Neural progenitor cell (in vitro differentiated cells): ENCODE data around the gene RPL10. TPM values are rescaled to one million over a fixed set of nuclear protein-coding genes. Genes with fewer than 3 reads are reported as not detected.

Experiments used
- DNase-seq: peaks from one replicate; pipeline ENCODE4 v3.0.0-alpha.2; 2016; ENCODE audit warnings: low spot score
- H2AFZ ChIP-seq: fragments of 200-600 bp; sonication (generic); replicated peaks from 2 replicates; pipeline ENCODE4 v1.6.1; 2016; ENCODE audit warnings: antibody characterized with exemption
- H3F3A ChIP-seq: fragments of 200-600 bp; sonication (generic); 2 replicates; pipeline ENCODE4 v1.6.1; 2016; ENCODE audit warnings: antibody characterized with exemption, low read depth
- H3K27ac ChIP-seq: fragments of 200-600 bp; sonication (generic); 2 replicates; pipeline ENCODE4 v1.5.1; 2016; ENCODE audit warnings: mild to moderate bottlenecking
- H3K27me3 ChIP-seq: fragments of 200-600 bp; sonication (generic); 2 replicates; pipeline ENCODE4 v1.6.1; 2016; ENCODE audit warnings: mild to moderate bottlenecking, moderate library complexity
- H3K36me3 ChIP-seq: fragments of 200-600 bp; sonication (generic); 2 replicates; pipeline ENCODE4 v1.5.1; 2016
- H3K4me1 ChIP-seq: fragments of 200-600 bp; sonication (generic); 2 replicates; pipeline ENCODE4 v1.6.1; 2016; ENCODE audit warnings: mixed run types
- H3K4me2 ChIP-seq: fragments of 200-600 bp; sonication (generic); 2 replicates; pipeline ENCODE4 v1.6.1; 2016
- H3K4me3 ChIP-seq: fragments of 200-600 bp; sonication (generic); 2 replicates; pipeline ENCODE4 v1.5.1; 2016
- H3K79me2 ChIP-seq: fragments of 200-600 bp; sonication (generic); 2 replicates; pipeline ENCODE4 v1.6.1; 2016; ENCODE audit warnings: low read depth
- H3K9ac ChIP-seq: fragments of 200-600 bp; sonication (generic); 2 replicates; pipeline ENCODE4 v1.6.1; 2016
- H3K9me3 ChIP-seq: fragments of 200-600 bp; sonication (generic); 2 replicates; pipeline ENCODE4 v1.5.1; 2016; ENCODE audit warnings: low read depth
- H4K20me1 ChIP-seq: fragments of 200-600 bp; sonication (generic); 2 replicates; pipeline ENCODE4 v1.6.1; 2016; ENCODE audit warnings: low read depth
- H3K27ac Mint-ChIP-seq: 3 replicates; pipeline ENCODE4 v1.8.0; 2021; ENCODE audit warnings: mixed read lengths
- H3K27me3 Mint-ChIP-seq: 2 replicates; pipeline ENCODE4 v1.8.0; 2022; ENCODE audit warnings: low read depth, mild to moderate bottlenecking, inconsistent platforms, moderate library complexity, mixed read lengths; ENCODE audit not compliant: insufficient read depth
- H3K36me3 Mint-ChIP-seq: 3 replicates; pipeline ENCODE4 v1.8.0; 2021; ENCODE audit warnings: mixed read lengths
- H3K4me1 Mint-ChIP-seq: 3 replicates; pipeline ENCODE4 v1.8.0; 2021; ENCODE audit warnings: mixed read lengths
- H3K4me3 Mint-ChIP-seq: 3 replicates; pipeline ENCODE4 v1.8.0; 2021; ENCODE audit warnings: mild to moderate bottlenecking, moderate library complexity, mixed read lengths
- H3K9me3 Mint-ChIP-seq: 3 replicates; pipeline ENCODE4 v1.8.0; 2020; ENCODE audit warnings: mixed read lengths
- EZH2 ChIP-seq: fragments of 200-600 bp; sonication (generic); IDR thresholded peaks from 2 replicates; pipeline ENCODE4 v1.6.1; 2017; ENCODE audit warnings: antibody characterized with exemption, mild to moderate bottlenecking, moderate library complexity
- EZH2phosphoT487 ChIP-seq: fragments of 200-600 bp; sonication (generic); IDR thresholded peaks from 2 replicates; pipeline ENCODE4 v1.6.1; 2017; ENCODE audit warnings: antibody characterized with exemption
- total RNA-seq: library from RNA; depleted of rRNA; stranded (reverse); fragments of >200 nt; gene quantifications from 2 replicates; pipeline ENCODE4 v1.2.3, GENCODE V29; 2015; ENCODE audit warnings: low replicate concordance
- TF ChIP-seq, protein P1 (sequence below): fragments of 200-600 bp; sonication (generic); IDR thresholded peaks from 2 replicates; pipeline ENCODE4 v1.5.1; 2017; ENCODE audit warnings: antibody characterized with exemption, mild to moderate bottlenecking

Gene RPL10
- total RNA-seq, 1 donor from 2014 or later = 4,507 TPM

DNA sequence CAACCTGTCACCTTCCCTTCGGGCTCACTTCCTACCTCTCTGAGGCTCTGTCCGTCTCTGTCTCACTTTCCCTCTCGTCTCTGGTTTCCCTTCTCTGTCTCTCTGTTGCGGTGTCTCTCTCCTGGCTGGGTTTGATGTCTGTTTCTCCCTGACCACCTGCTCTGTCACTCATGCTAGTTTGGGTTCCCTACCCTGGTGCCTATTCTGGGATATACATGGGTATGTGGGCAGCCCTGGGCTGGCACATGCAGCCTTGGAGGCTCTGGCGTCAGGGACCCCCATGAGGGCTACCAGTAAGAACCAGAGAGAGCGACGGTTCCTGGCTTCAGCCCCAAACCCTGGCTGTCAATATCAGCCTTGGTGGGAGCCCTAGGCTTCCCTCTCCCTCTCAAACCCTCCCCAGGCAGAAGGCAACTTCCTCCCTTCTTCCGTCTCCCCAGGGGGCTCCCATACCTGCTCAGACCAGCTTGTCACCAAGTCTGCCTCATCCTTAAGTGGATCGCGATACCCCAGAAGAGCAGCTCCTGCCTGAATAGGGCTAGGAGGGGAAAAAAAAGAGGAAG lies 10.6 kb downstream of the RPL10 start:
- no peak overlapping the region for H3K27ac Mint-ChIP-seq

GRCh38 chrX:154409222-154409871 lies 11.2 kb downstream of the RPL10 start, which contains the start of gene DNASE1L1:
TSS of gene DNASE1L1 (minus strand) at chrX:154409254. CDS start at chrX:154405568, 3,686 bp downstream.
- DNase-seq = peak; percentile 82
- Histone ChIP-seq H3K27ac (no peak within 1 kb of the TSS), H3K9me3 (no peaks in the 10 kb centered on the region), H2AFZ (no peak within 1 kb of the TSS), H3K9ac (no peak within 1 kb of the TSS), H3K27me3 (no peaks in the 10 kb centered on the region), H4K20me1 (no peaks in the 10 kb centered on the region), H3K36me3 (no peaks in the 10 kb centered on the region), H3K4me3 (peak within 1 kb of the TSS; percentile 20), H3K4me1 (no peaks in the 10 kb centered on the region), H3K4me2 (peak within 1 kb of the TSS; percentile 66), H3F3A (peaks cover 18% of the 10 kb centered on the region), H3K79me2 (peaks cover 8% of the 10 kb centered on the region)
- H3K36me3 Mint-ChIP-seq = peaks cover 3% of the 10 kb centered on the region
- no peaks in the 10 kb centered on the region for H3K27me3 Mint-ChIP-seq
- peaks cover 19% of the 10 kb centered on the region for H3K9me3 Mint-ChIP-seq
- peak within 1 kb of the TSS; percentile 72 for H3K4me3 Mint-ChIP-seq
- TF ChIP-seq EZH2 (no peak), EZH2phosphoT487 (no peak)
- TF ChIP-seq, protein P1, sequence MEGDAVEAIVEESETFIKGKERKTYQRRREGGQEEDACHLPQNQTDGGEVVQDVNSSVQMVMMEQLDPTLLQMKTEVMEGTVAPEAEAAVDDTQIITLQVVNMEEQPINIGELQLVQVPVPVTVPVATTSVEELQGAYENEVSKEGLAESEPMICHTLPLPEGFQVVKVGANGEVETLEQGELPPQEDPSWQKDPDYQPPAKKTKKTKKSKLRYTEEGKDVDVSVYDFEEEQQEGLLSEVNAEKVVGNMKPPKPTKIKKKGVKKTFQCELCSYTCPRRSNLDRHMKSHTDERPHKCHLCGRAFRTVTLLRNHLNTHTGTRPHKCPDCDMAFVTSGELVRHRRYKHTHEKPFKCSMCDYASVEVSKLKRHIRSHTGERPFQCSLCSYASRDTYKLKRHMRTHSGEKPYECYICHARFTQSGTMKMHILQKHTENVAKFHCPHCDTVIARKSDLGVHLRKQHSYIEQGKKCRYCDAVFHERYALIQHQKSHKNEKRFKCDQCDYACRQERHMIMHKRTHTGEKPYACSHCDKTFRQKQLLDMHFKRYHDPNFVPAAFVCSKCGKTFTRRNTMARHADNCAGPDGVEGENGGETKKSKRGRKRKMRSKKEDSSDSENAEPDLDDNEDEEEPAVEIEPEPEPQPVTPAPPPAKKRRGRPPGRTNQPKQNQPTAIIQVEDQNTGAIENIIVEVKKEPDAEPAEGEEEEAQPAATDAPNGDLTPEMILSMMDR = no peak
- H3K4me1 Mint-ChIP-seq = peaks cover 13% of the 10 kb centered on the region
- H3K27ac Mint-ChIP-seq = no peak within 1 kb of the TSS

More for the DNA sequence above, 10.6 kb downstream of the RPL10 start:
- Mint-ChIP-seq H3K27me3 (peaks cover 6% of the 10 kb centered on the region), H3K4me1 (peaks cover 13% of the 10 kb centered on the region), H3K4me3 (peak overlapping the region; percentile 33), H3K36me3 (peaks cover 1% of the 10 kb centered on the region), H3K9me3 (peaks cover 18% of the 10 kb centered on the region)
- TF ChIP-seq EZH2 = no peak
- TF ChIP-seq EZH2phosphoT487 = no peak
- TF ChIP-seq, protein P1 = no peak
- Histone ChIP-seq H2AFZ (no peak overlapping the region), H4K20me1 (no peaks in the 10 kb centered on the region), H3K27ac (no peak overlapping the region), H3K4me2 (peak overlapping the region; percentile 66), H3K9me3 (no peaks in the 10 kb centered on the region), H3K9ac (no peak overlapping the region), H3F3A (peaks cover 18% of the 10 kb centered on the region), H3K4me3 (peak overlapping the region; percentile 20), H3K27me3 (no peaks in the 10 kb centered on the region), H3K36me3 (no peaks in the 10 kb centered on the region), H3K79me2 (peaks cover 8% of the 10 kb centered on the region), H3K4me1 (no peaks in the 10 kb centered on the region)
- no peak for DNase-seq

DNA sequence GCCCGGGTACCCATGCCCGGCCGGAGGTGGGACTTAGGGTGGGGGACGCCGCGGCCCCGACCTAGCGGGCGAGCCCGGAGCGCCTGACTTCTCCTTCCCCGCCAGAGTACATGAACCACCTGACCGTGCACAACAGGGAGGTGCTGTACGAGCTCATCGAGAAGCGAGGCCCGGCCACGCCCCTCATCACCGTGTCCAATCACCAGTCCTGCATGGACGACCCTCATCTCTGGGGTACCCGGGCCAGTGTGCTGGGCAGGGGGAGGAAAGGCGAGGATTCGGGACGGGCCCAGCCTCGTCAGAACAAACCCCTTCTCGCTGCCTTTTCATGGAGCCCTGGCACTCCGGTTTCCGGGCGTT lies 13.8 kb downstream of the RPL10 start:
- Histone ChIP-seq H3K4me2 (peak overlapping the region; percentile 82), H4K20me1 (no peaks in the 10 kb centered on the region), H3K4me3 (peak overlapping the region; percentile 75), H3K9me3 (no peaks in the 10 kb centered on the region), H3K36me3 (no peaks in the 10 kb centered on the region), H3K27me3 (no peaks in the 10 kb centered on the region), H2AFZ (no peak overlapping the region), H3K27ac (no peak overlapping the region), H3K9ac (peak overlapping the region; percentile 32), H3F3A (peaks cover 18% of the 10 kb centered on the region), H3K4me1 (no peaks in the 10 kb centered on the region), H3K79me2 (peaks cover 8% of the 10 kb centered on the region)
- Mint-ChIP-seq H3K36me3 (peaks cover 7% of the 10 kb centered on the region), H3K27ac (no peak overlapping the region), H3K27me3 (peaks cover 2% of the 10 kb centered on the region), H3K9me3 (peaks cover 20% of the 10 kb centered on the region), H3K4me1 (peaks cover 13% of the 10 kb centered on the region), H3K4me3 (peak overlapping the region; percentile 84)
- DNase-seq = peak; percentile 80
- TF ChIP-seq EZH2 (no peak), EZH2phosphoT487 (no peak)
- TF ChIP-seq, protein P1 = no peak
